H9 (cell line): ENCODE data around the gene NHS. TPM values are rescaled to one million over a fixed set of nuclear protein-coding genes. Genes with fewer than 3 reads are reported as not detected.

ENCODE experiments used
- DNase-seq: peaks from one replicate; pipeline ENCODE4 v3.0.0-alpha.2; 2017
- H2AFZ ChIP-seq: one replicate; pipeline ENCODE4 v1.6.1; 2013; ENCODE audit warnings: mild to moderate bottlenecking, low read length, control low read depth, moderate library complexity
- H2AK5ac ChIP-seq: 2 replicates; pipeline ENCODE4 v1.6.1; 2013; ENCODE audit warnings: low read length, control low read depth, mixed read lengths; ENCODE audit not compliant: insufficient read length
- H2BK120ac ChIP-seq: one replicate; pipeline ENCODE4 v1.6.1; 2013; ENCODE audit warnings: low read depth, mild to moderate bottlenecking, low read length, control low read depth, inconsistent platforms; ENCODE audit not compliant: poor library complexity, severe bottlenecking
- H2BK12ac ChIP-seq: 2 replicates; pipeline ENCODE4 v1.6.1; 2013; ENCODE audit warnings: low read length, control low read depth, mixed read lengths, low read depth; ENCODE audit not compliant: insufficient read length
- H2BK15ac ChIP-seq: 2 replicates; pipeline ENCODE4 v1.6.1; 2013; ENCODE audit warnings: low read depth, low read length, control low read depth
- H2BK20ac ChIP-seq: one replicate; pipeline ENCODE4 v1.6.1; 2013; ENCODE audit warnings: low read depth, mild to moderate bottlenecking, low read length, control low read depth, inconsistent platforms; ENCODE audit not compliant: poor library complexity, severe bottlenecking
- H2BK5ac ChIP-seq: 2 replicates; pipeline ENCODE4 v1.6.1; 2013; ENCODE audit warnings: low read length, control low read depth, mixed read lengths; ENCODE audit not compliant: insufficient read length
- H3K14ac ChIP-seq: 2 replicates; pipeline ENCODE4 v1.6.1; 2013; ENCODE audit warnings: low read length, control low read depth; ENCODE audit not compliant: insufficient read depth
- H3K18ac ChIP-seq: 2 replicates; pipeline ENCODE4 v1.6.1; 2013; ENCODE audit warnings: low read depth, mild to moderate bottlenecking, mixed read lengths, low read length, control low read depth; ENCODE audit not compliant: insufficient read length
- H3K23ac ChIP-seq: 2 replicates; pipeline ENCODE4 v1.6.1; 2013; ENCODE audit warnings: low read length, control low read depth, mixed read lengths, low read depth; ENCODE audit not compliant: insufficient read length
- H3K23me2 ChIP-seq: 2 replicates; pipeline ENCODE4 v1.6.1; 2013; ENCODE audit warnings: low read depth, mild to moderate bottlenecking, mixed read lengths, low read length, control low read depth; ENCODE audit not compliant: insufficient read length, poor library complexity, severe bottlenecking
- H3K27ac ChIP-seq: 2 replicates; pipeline ENCODE4 v1.5.1; 2013; ENCODE audit warnings: low read length, control low read depth, mixed read lengths, low read depth; ENCODE audit not compliant: insufficient read length
- H3K27me3 ChIP-seq: 2 replicates; pipeline ENCODE4 v1.6.1; 2013; ENCODE audit warnings: low read length, control low read depth, inconsistent platforms; ENCODE audit not compliant: insufficient read depth
- H3K4ac ChIP-seq: 2 replicates; pipeline ENCODE4 v1.6.1; 2013; ENCODE audit warnings: low read depth, mild to moderate bottlenecking, control low read depth, inconsistent platforms, low read length, moderate library complexity
- H3K4me1 ChIP-seq: 2 replicates; pipeline ENCODE4 v1.6.1; 2013; ENCODE audit warnings: low read length, control low read depth, inconsistent platforms; ENCODE audit not compliant: insufficient read depth
- H3K4me2 ChIP-seq: 2 replicates; pipeline ENCODE4 v1.6.1; 2013; ENCODE audit warnings: low read length, control low read depth, mixed read lengths; ENCODE audit not compliant: insufficient read length, insufficient read depth
- H3K56ac ChIP-seq: 2 replicates; pipeline ENCODE4 v1.6.1; 2013; ENCODE audit warnings: low read depth, mild to moderate bottlenecking, mixed read lengths, low read length, control low read depth; ENCODE audit not compliant: insufficient read length
- H3K79me1 ChIP-seq: 2 replicates; pipeline ENCODE4 v1.6.1; 2013; ENCODE audit warnings: low read depth, mild to moderate bottlenecking, moderate library complexity, low read length, control low read depth, inconsistent platforms; ENCODE audit not compliant: insufficient read depth, poor library complexity, severe bottlenecking
- H3K79me2 ChIP-seq: 2 replicates; pipeline ENCODE4 v1.6.1; 2013; ENCODE audit warnings: low read length, control low read depth, inconsistent platforms; ENCODE audit not compliant: insufficient read depth
- H3K9ac ChIP-seq: 2 replicates; pipeline ENCODE4 v1.6.1; 2013; ENCODE audit warnings: low read length, control low read depth, mixed read lengths; ENCODE audit not compliant: insufficient read length; ENCODE audit errors: extremely low read depth
- H3K9me3 ChIP-seq: one replicate; pipeline ENCODE4 v1.6.1; 2013; ENCODE audit warnings: low read depth, low read length, inconsistent platforms; ENCODE audit not compliant: control insufficient read depth
- H3T11ph ChIP-seq: one replicate; pipeline ENCODE4 v1.6.1; 2013; ENCODE audit warnings: mild to moderate bottlenecking, low read length, control low read depth, inconsistent platforms
- H4K20me1 ChIP-seq: one replicate; pipeline ENCODE4 v1.6.1; 2013; ENCODE audit not compliant: control insufficient read depth, insufficient read length, insufficient read depth
- H4K5ac ChIP-seq: 2 replicates; pipeline ENCODE4 v1.6.1; 2013; ENCODE audit warnings: low read depth, mild to moderate bottlenecking, mixed read lengths, low read length, control low read depth; ENCODE audit not compliant: insufficient read length
- H4K8ac ChIP-seq: replicated peaks from 2 replicates; pipeline ENCODE4 v1.6.1; 2013; ENCODE audit warnings: low read length, control low read depth, mixed read lengths, low read depth; ENCODE audit not compliant: insufficient read length
- H4K91ac ChIP-seq: 2 replicates; pipeline ENCODE4 v1.6.1; 2013; ENCODE audit warnings: low read depth, mild to moderate bottlenecking, moderate library complexity, mixed read lengths, low read length, control low read depth; ENCODE audit not compliant: insufficient read length
- H3K27ac Mint-ChIP-seq, 3 experiments: 2 replicates in 2 of 3; 3 replicates in 1 of 3; pipeline ENCODE4 v1.8.0; 2020 to 2021; ENCODE audit warnings: mixed read lengths in 3 of 3, mild to moderate bottlenecking in 1 of 3, moderate library complexity in 1 of 3
- H3K27me3 Mint-ChIP-seq: 2 replicates; pipeline ENCODE4 v1.8.0; 2021; ENCODE audit warnings: low read depth, mild to moderate bottlenecking, moderate library complexity, mixed read lengths
- H3K36me3 Mint-ChIP-seq, 3 experiments: 2 replicates in 2 of 3; 3 replicates in 1 of 3; pipeline ENCODE4 v1.8.0; 2020 to 2021; ENCODE audit warnings: low read depth in 3 of 3, mixed read lengths in 3 of 3; ENCODE audit not compliant: insufficient read depth in 1 of 3
- H3K4me1 Mint-ChIP-seq, 2 experiments: 2 replicates each; pipeline ENCODE4 v1.8.0; 2020; ENCODE audit warnings: mixed read lengths in 2 of 2
- H3K4me3 Mint-ChIP-seq, 2 experiments: 2 replicates in 1 of 2; 3 replicates in 1 of 2; pipeline ENCODE4 v1.8.0; 2020 to 2021; ENCODE audit warnings: mild to moderate bottlenecking in 2 of 2, mixed read lengths in 2 of 2, moderate library complexity in 1 of 2
- H3K9me3 Mint-ChIP-seq, 2 experiments: 2 replicates in 1 of 2; 3 replicates in 1 of 2; pipeline ENCODE4 v1.8.0; 2020; ENCODE audit warnings: mild to moderate bottlenecking in 2 of 2, mixed read lengths in 2 of 2, moderate library complexity in 1 of 2
- WGBS: extraction: QIAGEN DNeasy Blood & Tissue Kit; methylation state at CpG from one replicate; pipeline ENCODE4 v1.1.7; 2013; ENCODE audit warnings: missing lambda C conversion rate, low lambda C conversion rate, mixed read lengths; ENCODE audit not compliant: insufficient read length; ENCODE audit errors: extremely low coverage; 5-methylcytosine and 5-hydroxymethylcytosine counted together
- total RNA-seq: library from RNA; stranded (reverse); gene quantifications from 2 replicates; pipeline ENCODE4 v1.2.1, GENCODE V29; 2021
- TF ChIP-seq, protein P1 (sequence below): fragments of 200-600 bp; sonication (generic); conservative IDR thresholded peaks from 3 replicates; pipeline ENCODE4 v1.8.0; 2021; ENCODE audit warnings: antibody characterized with exemption, mild to moderate bottlenecking

Gene NHS
- total RNA-seq, 1 experiment from 2014 or later = 8.7 TPM

- H2AK5ac ChIP-seq = no peak overlapping the region
- no peak overlapping the region for H3K14ac ChIP-seq
- H3K27me3 ChIP-seq = peaks cover 3% of the 10 kb centered on the region; the same call in 1 of the 2 replicates
- no peak overlapping the region for H4K8ac ChIP-seq
- H3K9me3 ChIP-seq = no peaks in the 10 kb centered on the region
- H3K23me2 ChIP-seq = no peaks in the 10 kb centered on the region
- H2BK5ac ChIP-seq = no peak overlapping the region
- no peaks in the 10 kb centered on the region for H3K79me1 ChIP-seq
- H3K4me1 ChIP-seq = peaks cover 8% of the 10 kb centered on the region; the same call in 1 of the 2 replicates
- no peaks in the 10 kb centered on the region for H4K20me1 ChIP-seq
- H2BK120ac ChIP-seq = no peak overlapping the region
- Mint-ChIP-seq H3K27ac (no peak overlapping the region), H3K4me3 (no peak overlapping the region), H3K4me1 (peaks cover 46 to 50% of the 10 kb centered on the region in 2 experiments), H3K9me3 (peaks cover 0 to 3% of the 10 kb centered on the region in 2 experiments; a peak in 3 of 5 replicates), H3K36me3 (peaks cover 0 to 5% (median 0%) of the 10 kb centered on the region in 3 experiments; a peak in 2 of 7 replicates), H3K27me3 (peaks cover 29% of the 10 kb centered on the region)
- no peak overlapping the region for H2BK20ac ChIP-seq
- no peak overlapping the region for H3K4me2 ChIP-seq
- H3K27ac ChIP-seq = no peak overlapping the region
- no peak overlapping the region for H2BK12ac ChIP-seq
- no CpG with 5 or more reads among the region's 3 CpGs for WGBS
- H3K56ac ChIP-seq = no peak overlapping the region
- no peak overlapping the region for H3T11ph ChIP-seq
- no peak overlapping the region for H2AFZ ChIP-seq
- H2BK15ac ChIP-seq = no peak overlapping the region
- no peak overlapping the region for H3K18ac ChIP-seq
- TF ChIP-seq, protein P1, sequence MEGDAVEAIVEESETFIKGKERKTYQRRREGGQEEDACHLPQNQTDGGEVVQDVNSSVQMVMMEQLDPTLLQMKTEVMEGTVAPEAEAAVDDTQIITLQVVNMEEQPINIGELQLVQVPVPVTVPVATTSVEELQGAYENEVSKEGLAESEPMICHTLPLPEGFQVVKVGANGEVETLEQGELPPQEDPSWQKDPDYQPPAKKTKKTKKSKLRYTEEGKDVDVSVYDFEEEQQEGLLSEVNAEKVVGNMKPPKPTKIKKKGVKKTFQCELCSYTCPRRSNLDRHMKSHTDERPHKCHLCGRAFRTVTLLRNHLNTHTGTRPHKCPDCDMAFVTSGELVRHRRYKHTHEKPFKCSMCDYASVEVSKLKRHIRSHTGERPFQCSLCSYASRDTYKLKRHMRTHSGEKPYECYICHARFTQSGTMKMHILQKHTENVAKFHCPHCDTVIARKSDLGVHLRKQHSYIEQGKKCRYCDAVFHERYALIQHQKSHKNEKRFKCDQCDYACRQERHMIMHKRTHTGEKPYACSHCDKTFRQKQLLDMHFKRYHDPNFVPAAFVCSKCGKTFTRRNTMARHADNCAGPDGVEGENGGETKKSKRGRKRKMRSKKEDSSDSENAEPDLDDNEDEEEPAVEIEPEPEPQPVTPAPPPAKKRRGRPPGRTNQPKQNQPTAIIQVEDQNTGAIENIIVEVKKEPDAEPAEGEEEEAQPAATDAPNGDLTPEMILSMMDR = no peak
- H3K79me2 ChIP-seq = no peaks in the 10 kb centered on the region
- no peak overlapping the region for H4K91ac ChIP-seq
- no peak overlapping the region for H4K5ac ChIP-seq
- H3K23ac ChIP-seq = no peak overlapping the region
- no peak overlapping the region for H3K4ac ChIP-seq
- no peak overlapping the region for H3K9ac ChIP-seq
- DNase-seq = no peak
Measured at GRCh38 chrX:17603196-17603595, 228.2 kb downstream of the NHS start.
